Measurements from ENCODE around the gene SEMA5B.

DNA sequence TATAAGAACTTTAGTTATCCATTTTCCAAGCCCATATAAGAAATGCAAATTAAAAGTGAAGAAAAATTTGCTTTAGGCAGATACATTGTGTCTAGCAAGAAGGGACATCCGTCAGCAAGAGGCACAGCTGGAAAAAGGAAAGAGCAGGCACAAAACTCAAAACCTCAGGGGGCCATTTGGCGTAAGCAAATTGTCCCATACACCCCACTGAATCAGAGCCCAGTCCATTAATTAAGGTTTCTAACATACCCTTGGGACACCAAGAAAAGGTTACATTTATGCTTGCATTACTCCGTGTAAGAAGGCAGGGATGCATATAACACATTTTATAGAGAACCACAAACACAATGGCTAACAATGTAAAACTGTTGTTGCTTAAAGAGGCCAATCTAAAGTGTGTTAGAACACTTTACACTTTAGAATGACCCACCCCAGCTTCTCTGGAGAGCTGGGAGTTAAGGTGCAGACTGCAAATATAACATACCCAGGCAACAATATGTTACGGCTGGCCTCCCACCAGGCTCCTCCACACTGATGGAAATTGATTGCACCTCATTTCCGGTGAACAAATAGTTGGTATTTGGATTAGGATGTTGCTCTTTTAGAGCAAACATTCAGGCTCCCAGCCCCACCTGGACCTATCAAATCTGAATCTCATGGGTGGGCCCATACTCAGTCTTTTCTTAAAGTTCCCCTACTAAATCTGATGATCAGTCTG lies 23.2 kb downstream of the SEMA5B start:
- TF ChIP-seq CTCF (IDR thresholded peaks at IDR 0.05) (no peak), POLR2A (IDR thresholded peaks at IDR 0.05) (no peak)
